A549 (cell line): ENCODE data around the gene SHISA6.

Experiments
- CHD4 ChIP-seq: fragments of 200-600 bp; sonication (generic); IDR thresholded peaks from 2 replicates; pipeline ENCODE4 v1.6.1; 2016; ENCODE audit warnings: antibody characterized with exemption, mild to moderate bottlenecking, borderline replicate concordance
- CTCF ChIP-seq: fragments of >200 bp; sonication (Bioruptor Twin); formaldehyde crosslinking; IDR thresholded peaks from 3 replicates; pipeline ENCODE4 v1.5.1; 2016
- EP300 ChIP-seq, 2 experiments: fragments of >200 bp; sonication (Bioruptor Twin); formaldehyde crosslinking; IDR thresholded peaks; 2 replicates in 1 of 2; 3 replicates in 1 of 2; pipeline ENCODE4 v1.6.1; 2016 to 2017
- JUN ChIP-seq, 2 experiments: fragments of >200 bp; sonication (Bioruptor Twin); formaldehyde crosslinking; IDR thresholded peaks; 2 replicates in 1 of 2; 3 replicates in 1 of 2; pipeline ENCODE4 v1.6.1; 2016 to 2017
- POLR2A ChIP-seq: IDR thresholded peaks from 2 replicates; pipeline ENCODE4 v1.6.1; 2012; ENCODE audit warnings: mild to moderate bottlenecking, low read length
- RFX5 ChIP-seq: fragments of 450-650 bp; IDR thresholded peaks from 2 replicates; pipeline ENCODE4 v1.7.1; 2014; ENCODE audit warnings: antibody characterized with exemption, mild to moderate bottlenecking, moderate library complexity
- SMC3 ChIP-seq: fragments of >200 bp; sonication (Bioruptor Twin); formaldehyde crosslinking; IDR thresholded peaks from 3 replicates; pipeline ENCODE4 v1.6.1; 2018; ENCODE audit warnings: inconsistent platforms
- TF ChIP-seq, protein P1 (sequence below): fragments of 150-350 bp; IDR thresholded peaks from 2 replicates; pipeline ENCODE4 v1.6.1; 2014; ENCODE audit warnings: low read depth, mild to moderate bottlenecking, low read length
- TF ChIP-seq, protein P2 (sequence below): fragments of >200 bp; sonication (Bioruptor Twin); formaldehyde crosslinking; IDR thresholded peaks from 3 replicates; pipeline ENCODE4 v1.6.1; 2016

GRCh38 chr17:11309033-11309432, 68.0 kb downstream of the SHISA6 start:
- TF ChIP-seq CTCF (no peak), RFX5 (no peak), CHD4 (no peak), POLR2A (no peak), JUN (IDR thresholded peaks at IDR 0.05) (no peak), EP300 (IDR thresholded peaks at IDR 0.05) (no peak), SMC3 (no peak)
- TF ChIP-seq, protein P1, sequence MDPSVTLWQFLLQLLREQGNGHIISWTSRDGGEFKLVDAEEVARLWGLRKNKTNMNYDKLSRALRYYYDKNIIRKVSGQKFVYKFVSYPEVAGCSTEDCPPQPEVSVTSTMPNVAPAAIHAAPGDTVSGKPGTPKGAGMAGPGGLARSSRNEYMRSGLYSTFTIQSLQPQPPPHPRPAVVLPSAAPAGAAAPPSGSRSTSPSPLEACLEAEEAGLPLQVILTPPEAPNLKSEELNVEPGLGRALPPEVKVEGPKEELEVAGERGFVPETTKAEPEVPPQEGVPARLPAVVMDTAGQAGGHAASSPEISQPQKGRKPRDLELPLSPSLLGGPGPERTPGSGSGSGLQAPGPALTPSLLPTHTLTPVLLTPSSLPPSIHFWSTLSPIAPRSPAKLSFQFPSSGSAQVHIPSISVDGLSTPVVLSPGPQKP, result no peak
- TF ChIP-seq, protein P2, sequence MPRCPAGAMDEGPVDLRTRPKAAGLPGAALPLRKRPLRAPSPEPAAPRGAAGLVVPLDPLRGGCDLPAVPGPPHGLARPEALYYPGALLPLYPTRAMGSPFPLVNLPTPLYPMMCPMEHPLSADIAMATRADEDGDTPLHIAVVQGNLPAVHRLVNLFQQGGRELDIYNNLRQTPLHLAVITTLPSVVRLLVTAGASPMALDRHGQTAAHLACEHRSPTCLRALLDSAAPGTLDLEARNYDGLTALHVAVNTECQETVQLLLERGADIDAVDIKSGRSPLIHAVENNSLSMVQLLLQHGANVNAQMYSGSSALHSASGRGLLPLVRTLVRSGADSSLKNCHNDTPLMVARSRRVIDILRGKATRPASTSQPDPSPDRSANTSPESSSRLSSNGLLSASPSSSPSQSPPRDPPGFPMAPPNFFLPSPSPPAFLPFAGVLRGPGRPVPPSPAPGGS, result no peak
